ENCODE data around the gene TRIM73.
"Not testable (repeated sequence)": the region's sequence is repeated elsewhere in the genome, so short reads cannot be mapped to it uniquely, and the experiment has no call there.

DNA sequence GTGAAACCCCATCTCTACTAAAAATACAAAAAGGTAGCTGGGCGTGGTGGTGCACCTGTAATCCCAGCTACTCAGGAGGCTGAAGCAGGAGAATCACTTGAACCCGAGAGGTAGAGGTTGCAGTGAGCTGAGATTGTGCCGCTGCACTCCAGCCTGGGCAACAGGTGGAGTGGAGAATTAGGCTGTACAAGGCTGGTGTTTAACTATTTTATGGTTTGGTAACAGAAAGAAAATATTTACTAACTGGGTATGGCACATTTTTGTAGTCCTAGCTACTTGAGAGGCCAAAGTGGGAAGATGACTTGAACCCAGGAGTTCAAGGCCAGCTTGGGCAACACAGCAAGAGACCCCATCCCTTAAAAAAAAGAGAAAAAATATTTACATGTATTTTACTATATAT is 31.4 kb upstream of the TRIM73 start:
- TF ChIP-seq, protein P1, sequence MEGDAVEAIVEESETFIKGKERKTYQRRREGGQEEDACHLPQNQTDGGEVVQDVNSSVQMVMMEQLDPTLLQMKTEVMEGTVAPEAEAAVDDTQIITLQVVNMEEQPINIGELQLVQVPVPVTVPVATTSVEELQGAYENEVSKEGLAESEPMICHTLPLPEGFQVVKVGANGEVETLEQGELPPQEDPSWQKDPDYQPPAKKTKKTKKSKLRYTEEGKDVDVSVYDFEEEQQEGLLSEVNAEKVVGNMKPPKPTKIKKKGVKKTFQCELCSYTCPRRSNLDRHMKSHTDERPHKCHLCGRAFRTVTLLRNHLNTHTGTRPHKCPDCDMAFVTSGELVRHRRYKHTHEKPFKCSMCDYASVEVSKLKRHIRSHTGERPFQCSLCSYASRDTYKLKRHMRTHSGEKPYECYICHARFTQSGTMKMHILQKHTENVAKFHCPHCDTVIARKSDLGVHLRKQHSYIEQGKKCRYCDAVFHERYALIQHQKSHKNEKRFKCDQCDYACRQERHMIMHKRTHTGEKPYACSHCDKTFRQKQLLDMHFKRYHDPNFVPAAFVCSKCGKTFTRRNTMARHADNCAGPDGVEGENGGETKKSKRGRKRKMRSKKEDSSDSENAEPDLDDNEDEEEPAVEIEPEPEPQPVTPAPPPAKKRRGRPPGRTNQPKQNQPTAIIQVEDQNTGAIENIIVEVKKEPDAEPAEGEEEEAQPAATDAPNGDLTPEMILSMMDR (IDR thresholded peaks at IDR 0.05; ENCODE audit: insufficient read depth, low read length) = not testable (repeated sequence)
- not testable (repeated sequence) for TF ChIP-seq POLR2AphosphoS5, GABPA (IDR thresholded peaks at IDR 0.05; ENCODE audit: low read depth)
- TF ChIP-seq, protein P2, sequence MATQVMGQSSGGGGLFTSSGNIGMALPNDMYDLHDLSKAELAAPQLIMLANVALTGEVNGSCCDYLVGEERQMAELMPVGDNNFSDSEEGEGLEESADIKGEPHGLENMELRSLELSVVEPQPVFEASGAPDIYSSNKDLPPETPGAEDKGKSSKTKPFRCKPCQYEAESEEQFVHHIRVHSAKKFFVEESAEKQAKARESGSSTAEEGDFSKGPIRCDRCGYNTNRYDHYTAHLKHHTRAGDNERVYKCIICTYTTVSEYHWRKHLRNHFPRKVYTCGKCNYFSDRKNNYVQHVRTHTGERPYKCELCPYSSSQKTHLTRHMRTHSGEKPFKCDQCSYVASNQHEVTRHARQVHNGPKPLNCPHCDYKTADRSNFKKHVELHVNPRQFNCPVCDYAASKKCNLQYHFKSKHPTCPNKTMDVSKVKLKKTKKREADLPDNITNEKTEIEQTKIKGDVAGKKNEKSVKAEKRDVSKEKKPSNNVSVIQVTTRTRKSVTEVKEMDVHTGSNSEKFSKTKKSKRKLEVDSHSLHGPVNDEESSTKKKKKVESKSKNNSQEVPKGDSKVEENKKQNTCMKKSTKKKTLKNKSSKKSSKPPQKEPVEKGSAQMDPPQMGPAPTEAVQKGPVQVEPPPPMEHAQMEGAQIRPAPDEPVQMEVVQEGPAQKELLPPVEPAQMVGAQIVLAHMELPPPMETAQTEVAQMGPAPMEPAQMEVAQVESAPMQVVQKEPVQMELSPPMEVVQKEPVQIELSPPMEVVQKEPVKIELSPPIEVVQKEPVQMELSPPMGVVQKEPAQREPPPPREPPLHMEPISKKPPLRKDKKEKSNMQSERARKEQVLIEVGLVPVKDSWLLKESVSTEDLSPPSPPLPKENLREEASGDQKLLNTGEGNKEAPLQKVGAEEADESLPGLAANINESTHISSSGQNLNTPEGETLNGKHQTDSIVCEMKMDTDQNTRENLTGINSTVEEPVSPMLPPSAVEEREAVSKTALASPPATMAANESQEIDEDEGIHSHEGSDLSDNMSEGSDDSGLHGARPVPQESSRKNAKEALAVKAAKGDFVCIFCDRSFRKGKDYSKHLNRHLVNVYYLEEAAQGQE (IDR thresholded peaks at IDR 0.05; ENCODE audit: insufficient replicate concordance, low read depth) = not testable (repeated sequence)

Measured in HL-60 (cell line).